A204.1 (cell line): ENCODE measurements around the gene TYW5.
"Not testable (repeated sequence)": the region's sequence is repeated elsewhere in the genome, so short reads cannot be mapped to it uniquely, and the experiment has no call there.

Experiments
- FAIRE-seq: peaks from 2 replicates; lab custom pipeline; 2012; peaks lifted over from hg19 to GRCh38; lab: Jason Lieb, UNC

Gene TYW5

DNA sequence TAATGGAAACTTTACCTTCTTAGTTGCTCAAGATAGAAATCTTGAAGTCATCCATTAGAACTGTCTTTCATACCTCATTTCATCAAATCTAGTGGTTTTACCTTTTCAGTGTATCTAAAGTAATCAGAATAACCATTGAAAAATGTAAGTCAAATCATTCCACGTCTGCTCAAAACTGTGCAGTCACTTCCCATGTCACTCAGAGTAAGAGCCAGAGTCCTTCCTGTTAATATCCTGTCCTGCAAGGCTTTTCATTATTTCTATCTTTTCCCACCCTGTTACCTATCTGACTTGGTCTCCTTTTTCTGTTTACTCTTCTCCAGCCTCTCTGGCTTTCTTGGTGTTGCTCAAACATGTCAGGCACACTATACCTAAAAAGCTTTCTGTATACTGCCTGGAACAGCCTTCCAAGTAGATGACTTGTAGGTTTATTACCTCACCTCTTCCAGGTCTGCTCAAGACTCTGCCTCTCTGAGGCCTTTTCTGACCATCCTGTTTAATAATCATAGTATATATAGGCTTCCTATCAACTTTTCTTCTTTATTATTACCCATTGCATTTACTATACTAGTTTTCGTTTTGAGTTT, 40.8 kb downstream of the TYW5 start:
- FAIRE-seq: no peak

DNA sequence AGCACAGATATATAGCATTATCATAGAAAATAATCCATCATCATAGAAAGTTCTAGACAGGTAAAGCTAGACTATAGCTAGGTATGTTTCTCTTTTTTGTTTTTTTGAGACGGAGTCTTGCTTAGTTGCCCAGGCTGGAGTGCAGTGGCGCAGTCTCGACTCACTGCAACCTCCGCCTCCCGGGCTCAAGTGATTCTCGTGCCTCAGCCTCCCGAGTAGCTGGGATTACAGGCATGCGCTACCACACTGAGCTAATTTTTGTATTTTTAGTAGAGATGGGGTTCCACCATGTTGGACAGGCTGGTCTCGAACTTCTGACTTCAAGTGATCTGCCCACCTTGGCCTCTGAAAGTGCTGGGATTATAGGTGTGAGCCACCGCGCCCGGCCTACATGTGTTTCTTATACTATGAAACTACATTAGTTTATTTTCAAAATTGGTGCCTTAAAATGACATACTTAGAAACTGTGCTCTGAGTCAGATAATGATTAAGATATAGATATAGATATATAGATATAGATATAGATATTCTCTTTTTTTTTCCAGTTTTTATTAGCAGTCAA, 42.7 kb downstream of the TYW5 start:
- not testable (repeated sequence) for FAIRE-seq

- FAIRE-seq: no peak
Observed at GRCh38 chr2:199911877-199912161, 43.5 kb downstream of the TYW5 start.

DNA sequence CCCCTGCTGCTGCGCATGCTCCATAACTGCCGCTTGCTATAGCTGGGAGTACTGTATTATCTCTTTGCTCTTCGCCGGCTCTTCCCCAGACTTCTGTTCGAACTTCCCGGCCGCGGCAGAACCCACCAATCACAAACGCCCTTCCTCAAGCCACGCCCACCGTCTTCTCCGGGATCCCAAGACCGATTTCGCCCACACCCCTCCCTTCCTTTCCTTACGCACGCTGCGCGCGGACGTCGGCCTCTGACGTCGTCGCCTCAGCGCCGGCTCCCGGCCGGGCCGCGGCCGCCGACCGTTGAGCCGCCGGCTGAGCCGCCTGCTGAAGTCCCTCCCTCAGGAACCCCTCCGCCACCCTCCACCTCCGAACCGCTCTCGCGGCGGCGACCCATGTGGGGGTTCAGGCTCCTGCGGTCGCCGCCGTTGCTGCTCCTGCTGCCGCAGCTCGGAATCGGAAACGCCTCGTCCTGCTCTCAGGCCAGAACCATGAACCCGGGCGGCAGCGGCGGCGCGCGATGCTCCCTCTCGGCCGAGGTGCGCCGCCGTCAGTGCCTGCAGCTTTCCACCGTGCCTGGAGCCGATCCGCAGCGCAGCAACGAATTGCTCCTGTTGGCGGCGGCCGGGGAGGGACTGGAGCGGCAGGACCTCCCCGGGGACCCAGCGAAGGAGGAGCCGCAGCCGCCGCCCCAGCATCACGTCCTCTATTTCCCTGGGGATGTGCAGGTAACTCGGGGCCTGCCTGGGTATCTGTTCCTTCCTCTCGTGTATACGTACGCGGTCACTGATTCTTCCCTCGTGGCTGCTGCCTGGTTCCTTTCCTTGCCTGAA, 44.0 kb downstream of the TYW5 start, which contains the start of gene C2orf69:
TSS of gene C2orf69 (plus strand) at position 242 of the 825 bp plus-strand sequence. CDS start at position 388, 146 bp downstream.
- FAIRE-seq: peak; percentile 90

GRCh38 chr2:199910338-199911051, 44.8 kb downstream of the TYW5 start:
- FAIRE-seq: no peak

DNA sequence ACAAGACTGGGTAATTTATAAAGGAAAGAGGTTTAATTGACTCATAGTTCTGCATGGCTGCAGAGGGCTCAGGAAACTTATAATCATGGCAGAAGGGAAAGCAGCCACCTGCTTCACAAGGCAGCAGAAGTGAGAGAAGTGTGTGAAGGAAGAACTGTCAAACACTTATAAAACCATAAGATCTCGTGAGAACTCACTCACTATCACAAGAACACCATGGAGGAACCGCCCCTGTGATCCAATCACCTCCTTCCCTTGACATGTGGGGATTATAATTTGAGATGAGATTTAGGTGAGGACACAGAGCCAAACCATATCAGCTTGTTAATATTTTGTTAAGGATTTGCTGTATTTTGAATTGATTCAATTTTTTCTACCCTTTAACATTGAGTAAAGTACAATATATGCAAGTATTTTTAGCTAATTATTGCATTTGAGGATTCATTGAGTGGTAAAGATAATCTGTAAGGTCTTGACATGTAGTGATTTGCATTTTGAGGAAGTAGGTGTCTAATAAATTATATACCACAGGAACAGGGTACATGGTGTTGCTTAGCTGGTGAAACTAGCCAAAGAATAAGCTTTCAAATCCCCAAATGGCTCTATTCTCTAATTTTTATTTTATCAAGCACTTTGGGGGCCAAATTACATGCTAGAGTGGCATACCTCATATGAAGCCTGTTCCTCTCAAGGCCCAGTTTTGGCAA, 48.1 kb downstream of the TYW5 start:
- FAIRE-seq: no peak

DNA sequence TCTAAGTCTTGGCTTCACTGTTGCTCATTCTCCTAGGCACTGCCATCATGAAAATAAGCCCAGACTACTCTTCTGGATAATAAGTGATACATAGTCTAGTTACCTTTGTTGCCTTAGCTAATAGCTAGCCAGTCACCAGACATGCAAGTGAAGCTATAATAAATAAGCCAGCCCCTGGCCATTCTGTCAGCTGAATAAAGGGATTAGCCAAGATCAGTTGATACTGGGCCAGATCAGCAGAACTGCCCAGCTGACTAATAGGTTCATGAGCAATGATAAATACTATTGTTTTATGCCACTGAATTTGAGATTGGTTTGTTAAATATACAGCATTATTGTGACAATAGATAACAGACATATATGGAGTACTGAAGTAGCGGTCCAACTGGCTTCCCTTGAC, 52.2 kb downstream of the TYW5 start:
- no peak for FAIRE-seq

GRCh38 chr2:199902486-199903110, 52.7 kb downstream of the TYW5 start:
- no peak for FAIRE-seq

DNA sequence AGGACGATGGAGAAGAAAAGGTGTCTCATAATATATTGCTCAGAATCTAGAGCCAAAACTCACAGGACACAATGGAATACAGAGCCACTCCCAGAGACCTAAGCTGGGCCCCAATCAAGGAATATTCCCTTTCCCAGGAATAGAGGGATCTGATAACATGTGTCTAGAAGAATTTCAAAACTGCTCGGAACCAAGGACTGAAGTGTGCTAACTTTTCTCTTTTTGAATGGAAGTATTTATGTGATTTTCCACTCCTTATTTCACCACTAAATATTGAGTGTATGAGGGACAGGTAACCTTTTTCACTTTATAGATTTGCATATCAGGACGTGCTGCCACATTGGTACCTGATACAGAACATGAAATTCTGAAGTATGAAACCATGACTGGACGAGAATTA, 53.3 kb downstream of the TYW5 start:
- no peak for FAIRE-seq

DNA sequence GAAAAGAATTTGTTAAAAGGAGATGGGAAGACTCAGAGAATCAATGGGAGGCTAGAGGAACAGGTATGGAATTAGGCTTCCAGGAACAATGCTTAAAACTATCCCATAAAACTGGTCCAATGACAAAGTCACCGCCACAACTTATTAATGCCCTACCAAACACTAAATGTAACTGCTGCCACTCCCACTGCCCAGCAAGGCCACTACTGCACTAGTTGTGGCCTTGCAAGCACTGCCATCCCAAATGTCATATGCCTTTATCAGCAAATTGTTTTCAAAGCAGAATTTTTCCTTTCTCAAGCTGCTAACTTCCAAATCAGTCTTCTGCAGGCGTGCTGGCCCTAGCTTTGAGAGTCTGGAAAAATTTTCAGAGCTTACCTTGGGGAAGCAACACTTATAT, 58.7 kb downstream of the TYW5 start:
- no peak for FAIRE-seq

GRCh38 chr2:199895406-199895805, 59.9 kb downstream of the TYW5 start:
- no peak for FAIRE-seq

GRCh38 chr2:199883474-199884212, 71.6 kb downstream of the TYW5 start:
- no peak for FAIRE-seq

- no peak for FAIRE-seq
Observed at GRCh38 chr2:199882667-199883066, 72.6 kb downstream of the TYW5 start.
